Measurements from ENCODE around the gene RELN.

- TF ChIP-seq, protein P1, sequence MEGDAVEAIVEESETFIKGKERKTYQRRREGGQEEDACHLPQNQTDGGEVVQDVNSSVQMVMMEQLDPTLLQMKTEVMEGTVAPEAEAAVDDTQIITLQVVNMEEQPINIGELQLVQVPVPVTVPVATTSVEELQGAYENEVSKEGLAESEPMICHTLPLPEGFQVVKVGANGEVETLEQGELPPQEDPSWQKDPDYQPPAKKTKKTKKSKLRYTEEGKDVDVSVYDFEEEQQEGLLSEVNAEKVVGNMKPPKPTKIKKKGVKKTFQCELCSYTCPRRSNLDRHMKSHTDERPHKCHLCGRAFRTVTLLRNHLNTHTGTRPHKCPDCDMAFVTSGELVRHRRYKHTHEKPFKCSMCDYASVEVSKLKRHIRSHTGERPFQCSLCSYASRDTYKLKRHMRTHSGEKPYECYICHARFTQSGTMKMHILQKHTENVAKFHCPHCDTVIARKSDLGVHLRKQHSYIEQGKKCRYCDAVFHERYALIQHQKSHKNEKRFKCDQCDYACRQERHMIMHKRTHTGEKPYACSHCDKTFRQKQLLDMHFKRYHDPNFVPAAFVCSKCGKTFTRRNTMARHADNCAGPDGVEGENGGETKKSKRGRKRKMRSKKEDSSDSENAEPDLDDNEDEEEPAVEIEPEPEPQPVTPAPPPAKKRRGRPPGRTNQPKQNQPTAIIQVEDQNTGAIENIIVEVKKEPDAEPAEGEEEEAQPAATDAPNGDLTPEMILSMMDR (conservative IDR thresholded peaks at IDR 0.05; ENCODE audit: low read depth, low read length), result no peak
- TF ChIP-seq EZH2 (IDR thresholded peaks at IDR 0.05; ENCODE audit: low read length, unreplicated experiment), result no peak
Observed at GRCh38 chr7:103718482-103719061, 270.9 kb downstream of the RELN start.
